ENCODE data around the gene ZSWIM7.
A peak's percentile ranks its signal among the peaks of the same experiment; 100 is the strongest.
"Not testable (repeated sequence)": the region's sequence is repeated elsewhere in the genome, so short reads cannot be mapped to it uniquely, and the experiment has no call there.

Gene ZSWIM7

DNA sequence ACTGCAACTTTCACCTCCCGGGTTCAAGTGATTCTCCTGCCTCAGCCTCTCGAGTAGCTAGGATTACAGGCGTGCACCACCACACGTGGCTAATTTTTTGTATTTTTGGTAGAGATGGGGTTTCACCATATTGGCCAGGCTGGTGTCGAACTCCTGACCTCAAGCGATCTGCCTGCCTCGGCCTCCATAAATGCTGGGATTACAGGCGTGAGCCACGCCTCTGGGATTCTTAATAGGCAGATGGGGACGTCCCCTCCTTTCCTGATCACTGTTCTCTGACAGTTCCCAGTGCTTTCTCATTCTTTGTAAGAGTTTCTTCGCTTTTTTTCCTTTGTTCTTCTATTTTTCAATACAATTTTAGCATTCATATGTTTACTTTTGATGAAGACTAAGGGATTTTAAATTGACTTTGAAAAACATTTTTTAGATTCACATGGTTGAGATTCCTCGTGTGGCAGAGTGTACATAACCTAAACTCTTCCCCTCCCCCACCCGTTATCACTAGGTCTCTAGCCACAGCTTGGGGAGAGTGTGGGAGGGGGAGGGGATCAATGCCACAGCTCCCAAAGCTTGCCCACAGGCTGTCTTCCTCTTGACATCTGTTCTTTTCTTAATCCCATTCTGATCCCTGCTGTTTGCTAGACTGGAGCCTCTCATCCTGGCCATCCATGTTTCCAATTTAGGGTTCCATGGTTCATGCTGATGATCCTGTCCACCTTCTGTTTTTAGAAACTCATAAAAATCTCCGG, 43.5 kb downstream of the ZSWIM7 start:
- no peak for DNase-seq

DNA sequence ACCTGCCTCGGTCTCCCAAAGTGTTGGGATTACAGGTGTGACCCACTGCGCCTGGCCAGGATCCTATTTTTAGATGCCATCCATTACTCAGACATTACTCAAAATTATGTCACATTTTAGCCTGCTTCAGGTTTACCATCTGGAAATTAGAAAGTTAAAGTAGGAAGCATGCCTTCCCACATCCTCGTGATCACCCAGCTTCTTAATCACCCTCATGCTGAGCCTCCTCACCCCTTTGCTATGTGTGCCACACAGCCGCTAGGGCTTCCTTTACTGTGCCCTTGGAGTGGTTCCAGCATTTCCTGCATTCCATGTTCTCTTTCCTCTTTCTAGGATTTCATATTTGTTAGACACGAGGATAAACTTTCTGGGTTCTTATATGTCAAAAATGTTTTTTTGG, 45.3 kb downstream of the ZSWIM7 start:
- DNase-seq: no peak

DNA sequence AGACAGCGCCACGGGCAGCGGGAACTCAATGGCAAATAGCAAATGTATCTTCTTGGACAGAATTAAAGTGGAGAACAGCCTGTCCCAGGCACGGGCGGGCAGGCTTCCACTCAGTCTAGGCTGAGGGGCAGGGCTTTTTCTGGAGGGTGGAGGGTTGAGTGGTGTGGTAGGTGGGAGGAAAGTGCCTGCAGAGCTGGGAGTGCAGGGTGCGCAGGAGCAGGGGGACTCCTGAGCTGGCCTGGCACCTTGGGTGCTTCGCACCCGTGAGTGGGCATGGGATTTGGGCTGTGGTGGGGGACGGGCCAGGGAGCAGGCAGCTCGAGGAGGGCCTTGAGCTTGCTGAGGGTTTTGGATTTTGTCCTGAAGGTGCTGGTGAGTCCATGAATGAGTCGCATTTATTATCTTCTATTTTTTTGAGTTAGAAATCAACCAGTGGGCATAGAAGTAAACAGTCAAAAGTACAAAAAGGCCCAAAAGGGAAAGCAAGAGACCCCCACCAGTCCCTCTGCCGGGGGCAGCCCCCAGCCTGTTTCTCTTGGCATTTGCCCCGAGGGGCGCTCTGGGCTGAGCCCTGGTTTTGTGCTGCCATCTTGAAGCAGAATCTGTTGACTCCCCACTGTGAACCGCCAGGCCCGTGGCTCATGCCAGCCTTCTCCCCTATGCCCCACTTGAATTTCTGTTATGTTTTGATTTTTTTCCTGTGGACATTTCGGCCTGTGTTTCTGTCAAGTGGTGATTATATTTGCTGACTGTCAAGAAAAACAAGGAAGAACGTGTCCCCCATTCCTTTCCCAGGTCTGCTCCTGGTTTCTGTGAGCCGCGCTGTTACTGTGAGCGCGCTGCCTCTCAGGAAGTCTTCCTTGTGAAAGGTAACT, 46.4 kb downstream of the ZSWIM7 start:
- DNase-seq: no peak

DNA sequence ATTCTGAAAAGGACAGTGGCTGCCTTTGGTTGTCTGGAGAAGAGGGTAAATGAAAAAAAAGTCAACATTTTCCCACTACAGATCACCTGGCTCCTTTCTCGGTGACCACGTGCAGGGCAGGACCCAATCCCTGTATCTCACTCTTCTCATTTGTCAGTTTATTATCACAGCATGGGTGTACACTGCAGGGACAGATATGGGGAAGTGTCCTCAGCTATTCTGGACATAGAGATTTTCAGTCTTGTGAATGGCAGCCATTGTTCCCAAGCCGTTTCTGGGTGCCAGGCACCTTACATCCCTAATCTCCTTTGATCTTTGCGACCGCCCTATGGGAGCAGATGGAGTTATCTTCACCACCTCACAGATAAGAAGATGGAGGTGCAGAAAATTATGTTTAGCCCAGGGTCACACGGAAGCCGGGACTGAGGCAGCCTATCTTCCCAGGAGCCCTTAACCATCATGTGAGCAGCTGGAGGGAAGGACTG, 47.4 kb downstream of the ZSWIM7 start:
- DNase-seq: no peak

DNA sequence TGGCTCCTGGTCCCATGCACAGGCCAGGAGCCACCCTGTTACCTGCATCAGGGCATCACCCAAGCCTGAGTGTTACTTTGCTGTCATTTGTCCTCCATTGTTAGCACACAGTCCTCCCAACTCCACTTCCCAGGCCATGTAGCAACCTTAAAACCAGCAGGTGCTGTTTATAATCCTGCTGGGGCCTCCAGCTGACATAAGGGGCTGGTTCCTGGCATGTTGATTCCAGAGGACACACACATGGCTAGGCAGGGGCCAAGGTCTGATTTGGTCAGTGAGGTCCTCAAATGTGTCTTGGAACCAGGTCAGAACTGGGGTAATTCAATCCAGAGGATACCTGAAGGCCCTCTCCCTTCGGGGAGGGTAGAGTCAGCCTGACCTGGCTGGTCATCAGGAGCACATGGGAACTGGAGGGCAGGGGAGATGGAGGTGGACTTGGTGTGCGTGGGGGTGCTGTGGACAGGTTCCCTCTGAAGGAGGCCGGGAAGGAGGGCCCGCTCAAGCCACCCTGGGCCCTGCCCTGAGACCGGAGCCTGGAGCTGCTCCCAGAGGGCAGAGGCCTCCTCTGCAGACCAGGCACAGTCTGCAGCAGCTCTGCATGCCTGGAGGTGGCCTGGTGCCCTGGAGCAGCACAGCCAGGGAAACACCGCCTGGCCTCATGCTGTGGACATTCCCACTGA, 48.0 kb downstream of the ZSWIM7 start:
- DNase-seq: no peak

DNA sequence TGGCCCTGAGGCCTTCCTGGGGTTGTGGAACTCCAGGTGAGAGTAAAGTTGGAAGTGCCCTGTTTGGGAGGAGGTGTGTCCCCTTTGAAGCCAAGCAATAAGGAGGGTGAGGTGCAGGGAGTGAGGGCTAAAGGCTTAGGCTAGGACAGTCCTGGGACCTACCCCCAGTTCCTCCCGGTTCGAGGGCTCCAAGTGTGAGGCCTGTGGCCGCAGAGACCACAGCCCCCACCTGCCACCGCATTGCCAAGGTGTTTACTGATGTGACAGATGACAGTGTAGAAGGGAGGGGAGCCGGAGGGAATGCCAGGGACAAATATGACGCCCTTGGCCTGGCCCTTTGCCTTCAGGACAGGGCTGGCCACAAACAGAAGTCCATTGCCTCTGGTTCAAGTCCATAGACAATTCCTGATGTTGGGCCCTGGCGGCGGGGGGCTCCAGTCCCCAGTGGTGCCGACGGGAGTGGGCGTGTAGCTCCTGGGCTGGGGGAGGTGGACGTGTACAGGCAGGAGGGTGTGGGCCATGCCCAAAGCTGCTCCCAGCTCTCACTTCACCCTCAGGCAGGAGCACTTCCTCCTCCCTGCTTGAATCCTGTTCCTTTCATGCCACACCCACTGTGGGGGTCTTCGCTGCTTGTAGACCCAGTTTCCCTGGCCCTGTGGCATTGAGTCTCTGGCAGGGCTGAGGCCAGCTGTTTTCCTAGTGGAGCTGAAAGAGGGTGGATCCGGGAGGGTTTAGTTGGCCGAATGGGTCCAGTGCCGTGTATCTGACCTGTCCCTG, 51.3 kb downstream of the ZSWIM7 start:
- no peak for DNase-seq

DNA sequence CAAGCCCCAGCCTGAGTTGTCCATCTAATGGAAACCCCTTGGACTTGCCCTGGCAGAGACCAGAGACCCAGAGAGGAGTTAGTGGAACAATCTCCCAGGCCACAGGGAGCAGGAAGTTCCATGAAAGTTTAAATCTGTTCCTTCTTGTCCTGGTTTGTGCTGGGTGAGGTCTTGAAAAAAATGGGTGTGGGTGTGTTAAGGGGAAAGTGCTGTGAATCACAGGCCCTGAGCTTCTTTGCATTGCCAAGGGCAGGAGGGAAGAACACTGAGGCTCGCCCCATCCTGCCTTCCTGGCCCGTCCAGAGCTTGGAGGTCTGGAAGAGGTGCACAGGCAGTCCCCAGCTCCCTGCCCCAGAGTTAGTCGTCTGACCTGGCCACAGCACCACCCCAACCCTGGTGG, 52.2 kb downstream of the ZSWIM7 start:
- no peak for DNase-seq

DNA sequence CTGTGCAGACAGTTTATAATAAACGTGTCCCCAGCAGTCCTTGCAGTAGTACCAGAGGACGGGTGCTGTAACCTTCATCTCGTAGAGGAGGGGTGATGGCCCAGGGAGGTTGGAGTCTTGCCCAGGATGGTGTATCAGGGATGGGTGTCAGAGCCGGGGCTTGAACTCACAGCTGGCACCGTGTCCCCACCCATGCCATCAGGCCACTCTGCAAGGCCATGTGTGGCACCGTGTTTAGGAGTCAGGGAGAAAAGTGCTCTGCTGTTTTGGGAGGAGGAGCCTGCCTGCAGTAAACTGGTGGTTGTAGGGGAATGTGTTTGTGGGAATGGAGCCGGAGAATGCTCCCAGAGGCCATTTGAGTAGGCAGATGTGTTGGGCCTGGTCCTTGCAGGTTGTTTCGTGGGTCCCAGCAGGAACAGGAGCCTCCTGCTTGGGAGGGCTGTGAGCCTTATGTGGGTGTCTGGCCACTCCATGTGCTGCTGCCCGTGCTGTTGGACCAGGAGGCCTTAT, 52.8 kb downstream of the ZSWIM7 start:
- DNase-seq: no peak

DNA sequence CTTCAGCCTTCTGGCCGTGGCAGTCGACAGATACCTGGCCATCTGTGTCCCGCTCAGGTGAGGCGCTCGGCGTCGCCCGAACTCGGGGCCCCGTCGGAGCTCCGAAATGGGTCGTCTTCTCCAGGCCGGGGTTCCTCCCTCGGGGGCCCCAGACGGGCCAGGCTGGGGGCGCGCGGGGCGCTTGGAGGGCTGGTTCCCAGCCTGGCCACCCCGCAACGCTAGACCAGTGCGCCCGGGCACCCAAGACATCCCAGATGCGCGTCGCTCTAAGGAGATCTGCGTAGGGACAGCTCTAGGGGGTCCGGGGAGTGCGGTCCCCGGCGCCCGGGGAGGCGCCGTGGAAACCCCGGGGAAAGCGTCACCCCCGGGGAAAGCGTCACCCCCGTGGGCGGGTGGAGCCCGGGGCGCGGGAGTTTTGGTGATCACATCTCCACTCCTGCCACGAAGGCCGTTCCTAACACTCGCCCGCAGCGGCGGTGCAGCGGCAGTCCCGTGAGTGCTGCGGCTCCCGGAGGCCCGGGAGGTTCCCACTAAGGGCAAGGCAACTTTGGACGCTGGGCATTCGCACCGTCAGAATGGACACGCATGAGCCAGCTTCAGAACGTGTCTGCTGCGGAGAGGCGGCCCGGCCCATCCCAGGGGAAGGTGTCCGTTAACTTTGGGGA, 53.8 kb downstream of the ZSWIM7 start:
- no peak for DNase-seq

DNA sequence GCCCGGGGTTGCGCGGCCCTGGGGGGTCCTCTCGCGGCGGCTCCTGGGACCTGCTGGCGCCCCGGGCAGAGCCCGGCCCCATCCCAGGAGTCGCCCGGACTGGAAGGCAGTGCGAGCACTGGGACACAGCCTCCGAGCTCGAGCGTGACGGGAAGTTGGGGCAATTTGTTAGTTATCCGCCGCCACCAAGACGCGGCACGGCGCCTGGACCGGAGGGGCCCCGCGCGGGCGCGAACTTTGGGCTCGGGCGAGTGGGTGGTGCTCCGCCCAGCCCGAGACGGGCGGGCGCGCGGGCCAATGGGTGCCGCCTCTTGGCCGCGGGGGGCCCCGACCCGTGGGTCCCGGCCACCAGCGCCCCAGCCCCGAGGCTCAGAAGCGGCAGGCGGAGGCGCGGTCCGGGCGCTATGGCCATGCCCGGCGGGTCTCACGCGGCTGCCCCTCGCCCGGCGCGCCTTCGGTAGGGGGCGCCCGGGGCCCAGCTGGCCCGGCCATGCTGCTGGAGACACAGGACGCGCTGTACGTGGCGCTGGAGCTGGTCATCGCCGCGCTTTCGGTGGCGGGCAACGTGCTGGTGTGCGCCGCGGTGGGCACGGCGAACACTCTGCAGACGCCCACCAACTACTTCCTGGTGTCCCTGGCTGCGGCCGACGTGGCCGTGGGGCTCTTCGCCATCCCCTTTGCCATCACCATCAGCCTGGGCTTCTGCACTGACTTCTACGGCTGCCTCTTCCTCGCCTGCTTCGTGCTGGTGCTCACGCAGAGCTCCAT, 54.6 kb downstream of the ZSWIM7 start, which contains the start of gene ADORA2B:
TSS of gene ADORA2B (plus strand) at position 372 of the 768 bp plus-strand sequence. CDS start at position 491, 119 bp downstream.
- peak; percentile 21 for DNase-seq

DNA sequence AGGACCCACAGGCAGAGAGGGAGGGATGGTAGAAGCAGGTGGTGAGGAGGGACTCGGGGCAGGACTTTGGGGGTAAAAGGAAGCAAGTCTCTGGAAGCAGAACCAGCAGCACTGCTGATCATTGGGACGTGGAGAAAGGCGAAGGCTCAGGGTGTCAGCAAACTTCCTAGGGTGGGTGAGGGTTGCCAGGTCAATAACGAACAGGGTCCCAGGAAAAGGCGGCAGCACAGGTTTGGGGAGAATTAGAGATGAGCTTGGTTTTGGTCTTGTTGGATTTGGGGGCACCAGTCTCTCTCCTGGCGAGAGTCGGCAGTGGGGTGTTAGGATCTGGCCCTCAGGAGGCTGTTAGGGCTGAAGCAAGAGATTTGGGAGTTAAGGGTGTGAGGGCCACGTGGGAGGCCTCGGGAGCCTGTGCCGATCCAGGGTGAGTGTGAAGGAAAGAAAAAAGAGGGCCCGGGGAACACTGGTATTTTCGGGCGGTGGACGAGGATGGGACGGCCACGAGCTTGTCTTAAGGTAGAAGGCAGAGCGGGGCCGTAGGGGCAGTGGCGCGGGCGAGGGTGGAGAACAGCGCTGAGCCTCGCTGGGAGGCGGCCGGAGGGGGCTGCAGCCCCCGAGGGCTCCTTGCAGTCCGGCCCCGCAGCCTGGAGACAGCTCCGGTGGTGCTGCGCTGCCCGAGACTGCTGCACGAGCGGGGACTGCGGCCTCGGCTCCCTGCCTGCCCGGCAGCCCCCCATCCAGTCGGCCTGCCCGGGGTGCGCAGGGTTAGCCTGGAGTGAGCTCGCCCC, 55.3 kb downstream of the ZSWIM7 start:
- no peak for DNase-seq

DNA sequence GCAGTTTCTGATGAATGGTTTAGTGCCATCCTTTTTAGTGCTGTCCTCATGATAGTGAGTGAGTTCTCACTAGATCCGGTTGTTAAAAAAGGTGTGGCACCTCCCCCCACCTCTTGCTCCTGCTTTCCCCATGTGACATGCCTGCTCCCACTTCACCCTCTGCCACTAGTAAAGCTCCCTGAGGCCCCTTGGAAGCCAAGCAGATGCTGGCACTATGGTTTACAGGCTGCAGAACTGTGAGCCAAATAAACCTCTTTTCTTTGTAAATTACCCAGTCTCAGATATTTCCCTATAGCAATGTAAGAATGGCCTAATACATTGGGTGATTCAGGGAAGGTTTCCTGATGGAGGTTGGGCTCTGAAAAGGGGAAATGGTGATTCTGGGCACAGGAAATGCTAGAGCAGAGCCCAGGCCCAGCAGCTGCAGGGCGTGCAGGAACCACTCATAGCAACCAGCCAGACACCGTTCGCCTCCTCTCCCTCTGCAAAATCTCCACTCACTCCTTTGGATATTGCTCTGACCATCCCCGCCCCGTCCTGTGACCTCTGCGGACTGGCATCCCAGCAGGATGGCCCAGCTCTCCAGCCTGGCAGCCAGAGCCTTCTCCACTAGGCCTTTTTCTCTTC, 57.2 kb downstream of the ZSWIM7 start:
- no peak for DNase-seq

DNA sequence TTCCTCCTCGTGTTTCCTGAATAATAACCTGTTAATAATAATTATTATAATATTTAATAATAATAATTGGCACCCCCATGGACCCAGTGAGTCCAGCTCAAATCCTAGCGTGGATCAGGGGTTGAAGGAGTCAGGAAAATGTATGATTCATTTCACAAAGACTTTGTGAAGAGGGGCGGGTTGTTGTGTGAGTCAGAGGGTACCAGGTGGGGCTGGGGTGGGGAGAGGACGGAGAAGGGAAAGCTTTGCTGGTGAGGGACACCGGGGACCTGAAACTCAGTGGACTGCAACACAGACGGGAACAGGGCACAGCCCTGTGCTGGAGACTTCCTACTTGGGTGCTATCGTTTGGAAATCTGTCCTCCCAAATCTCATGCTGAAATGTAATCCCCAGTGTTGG, 57.7 kb downstream of the ZSWIM7 start:
- no peak for DNase-seq

DNA sequence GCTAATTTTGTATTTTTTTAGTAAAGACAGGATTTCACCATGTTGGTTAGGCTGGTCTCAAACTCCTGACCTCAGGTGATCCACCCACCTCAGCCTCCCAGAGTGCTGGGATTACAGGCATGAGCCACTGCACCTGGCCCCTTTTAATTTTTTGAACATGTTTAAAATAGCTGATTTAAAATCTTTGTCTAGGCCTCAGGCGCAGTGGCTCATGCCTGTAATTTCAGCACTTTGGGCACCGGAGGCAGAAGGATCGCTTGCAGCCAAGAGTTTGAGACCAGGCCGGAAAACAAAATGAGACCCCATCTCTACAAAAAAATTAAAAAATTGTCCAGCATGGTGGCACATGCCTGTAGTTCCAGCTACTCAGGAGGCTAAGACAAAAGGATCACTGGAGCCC, 63.0 kb downstream of the ZSWIM7 start:
- not testable (repeated sequence) for DNase-seq

DNA sequence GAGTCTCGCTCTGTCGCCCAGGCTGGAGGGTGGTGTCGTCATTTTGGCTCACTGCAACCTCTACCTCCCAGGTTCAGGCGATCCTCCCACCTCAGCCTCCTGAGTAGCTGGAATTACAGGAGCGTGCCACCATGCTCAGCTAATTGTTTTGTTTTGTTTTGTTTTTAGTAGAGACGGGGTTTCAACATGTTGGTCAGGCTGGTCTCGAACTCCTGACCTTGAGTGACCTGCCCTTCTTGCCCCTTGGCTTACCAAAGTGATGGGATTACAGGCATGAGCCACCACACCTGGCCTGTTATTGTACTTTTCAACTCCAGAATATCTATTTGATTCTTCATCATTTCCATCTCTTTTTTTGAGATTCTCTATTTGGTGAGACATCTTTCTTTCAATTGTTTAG, 63.6 kb downstream of the ZSWIM7 start:
- no peak for DNase-seq

DNA sequence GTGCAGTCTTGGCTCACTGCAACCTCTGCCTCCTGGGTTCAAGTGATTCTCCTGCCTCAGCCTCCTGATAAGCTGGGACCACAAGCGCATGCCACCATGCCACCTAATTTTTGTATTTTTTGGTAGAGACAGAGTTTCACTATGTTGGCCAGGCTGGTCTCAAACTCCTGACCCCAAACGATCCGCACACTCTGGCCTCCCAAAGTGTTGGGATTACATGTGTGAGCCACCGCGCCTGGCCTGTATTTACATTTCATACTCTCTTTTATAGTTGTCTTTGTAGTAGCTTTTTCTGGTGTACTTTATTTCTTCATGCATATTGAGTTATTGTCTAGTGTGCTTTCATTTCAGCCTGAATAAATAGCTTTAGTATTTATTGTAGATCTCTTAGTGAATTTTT, 64.6 kb downstream of the ZSWIM7 start:
- DNase-seq: no peak

DNA sequence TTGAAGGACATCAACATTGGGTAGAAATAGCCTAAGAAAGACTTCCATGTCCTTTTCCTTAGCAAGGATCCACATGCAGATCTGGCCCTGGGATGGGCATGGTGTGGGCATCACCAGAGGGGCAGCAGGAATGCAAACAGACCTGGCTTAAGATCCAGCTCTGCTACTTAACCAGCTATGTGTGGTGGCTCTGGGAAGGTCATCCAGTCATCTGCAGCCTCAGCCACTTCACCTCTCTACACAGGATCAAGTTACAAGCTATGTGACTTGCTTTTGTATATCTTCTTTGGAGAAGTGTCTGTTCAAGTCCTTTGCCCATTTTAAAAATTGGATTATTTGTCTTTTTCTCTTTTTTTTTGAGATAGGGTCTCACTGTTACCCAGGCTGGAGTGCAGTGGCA, 68.1 kb downstream of the ZSWIM7 start:
- no peak for DNase-seq

DNA sequence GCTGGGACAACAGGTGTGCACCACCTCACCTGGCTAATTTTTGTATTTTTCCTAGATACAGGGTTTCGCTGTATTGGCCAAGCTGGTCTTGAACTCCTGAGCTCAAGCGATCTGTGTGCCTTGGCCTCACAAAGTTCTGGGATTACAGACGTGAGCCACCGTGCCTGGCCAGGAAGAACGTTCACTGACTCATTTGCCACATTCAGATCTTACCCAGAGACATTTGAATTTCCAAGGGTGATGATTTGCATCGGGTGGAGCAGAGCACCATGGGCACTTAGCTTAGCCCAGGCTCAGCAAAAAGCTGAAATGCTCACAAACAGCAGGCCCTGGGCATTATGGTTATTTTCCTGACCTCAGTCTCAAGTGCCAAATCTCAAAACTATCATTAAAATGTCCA, 69.1 kb downstream of the ZSWIM7 start:
- no peak for DNase-seq

DNA sequence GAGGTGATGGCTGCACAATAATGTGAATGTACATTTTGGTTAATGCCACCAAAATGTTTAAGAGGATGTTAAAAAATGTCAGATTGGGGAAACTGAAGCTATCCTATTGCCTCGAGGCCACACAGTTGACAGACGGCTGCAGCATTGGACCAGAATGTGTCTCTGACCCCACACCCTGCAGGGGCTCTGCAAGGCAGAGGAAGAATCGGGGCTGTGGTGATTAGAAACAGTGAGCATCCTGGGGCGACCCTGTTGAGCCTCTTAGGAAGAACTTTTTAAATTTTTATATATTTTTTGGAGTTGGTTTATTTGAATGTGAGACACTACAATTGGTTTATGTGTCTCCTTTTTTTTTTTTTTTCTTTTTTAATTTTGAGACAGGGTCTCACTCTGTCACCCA, 69.6 kb downstream of the ZSWIM7 start:
- no peak for DNase-seq
